WTC11 (cell line): ENCODE results near the gene TNFRSF19. TPM values are rescaled to one million over a fixed set of nuclear protein-coding genes. Genes with fewer than 3 reads are reported as not detected.
A peak's percentile ranks its signal among the peaks of the same experiment; 100 is the strongest.

ENCODE experiments used
- ATAC-seq: fragments of 200-7000 bp; cut with Tn5 transposase; 2 replicates; pipeline ENCODE4 v1.10.0; 2021; ENCODE audit warnings: mild to moderate bottlenecking, moderate library complexity
- CTCF ChIA-PET: fragments of 300-600 bp; sonication (Branson Sonifier 250); formaldehyde crosslinking; loops from one replicate; lab custom pipeline; 2021; ENCODE audit warnings: antibody characterized with exemption; lab: Charles Lee
- POLR2A ChIA-PET: fragments of 350-600 bp; sonication (Branson Sonifier 250); formaldehyde crosslinking; loops from one replicate; lab custom pipeline; 2021; ENCODE audit warnings: antibody characterized with exemption; lab: Charles Lee
- DNase-seq: peaks from one replicate; pipeline ENCODE4 v3.0.0; 2021; ENCODE audit warnings: low spot score
- H3K27ac Mint-ChIP-seq: 2 replicates; pipeline ENCODE4 v1.8.0; 2021; ENCODE audit warnings: mixed read lengths
- H3K27me3 Mint-ChIP-seq: 2 replicates; pipeline ENCODE4 v1.8.0; 2021; ENCODE audit warnings: low read depth, mild to moderate bottlenecking, moderate library complexity, mixed read lengths
- H3K36me3 Mint-ChIP-seq: 2 replicates; pipeline ENCODE4 v1.8.0; 2021; ENCODE audit warnings: mixed read lengths
- H3K4me1 Mint-ChIP-seq: 2 replicates; pipeline ENCODE4 v1.8.0; 2022; ENCODE audit warnings: mixed read lengths
- H3K4me3 Mint-ChIP-seq: 2 replicates; pipeline ENCODE4 v1.8.0; 2021; ENCODE audit warnings: mild to moderate bottlenecking, moderate library complexity, mixed read lengths
- H3K9me3 Mint-ChIP-seq: 2 replicates; pipeline ENCODE4 v1.8.0; 2021; ENCODE audit warnings: mixed read lengths
- ELF4 ChIP-seq: sonication (generic); formaldehyde crosslinking; IDR thresholded peaks from 2 replicates; pipeline ENCODE4 v1.8.1; 2022; ENCODE audit warnings: low read depth, mild to moderate bottlenecking, moderate library complexity, missing genetic modification reagents
- EMX1 ChIP-seq: fragments of 250-450 bp; sonication (Bioruptor Pico); IDR thresholded peaks from 2 replicates; pipeline ENCODE4 v1.8.0; 2021; ENCODE audit warnings: mild to moderate bottlenecking
- ESRRA ChIP-seq: sonication (generic); formaldehyde crosslinking; IDR thresholded peaks from 2 replicates; pipeline ENCODE4 v1.8.1; 2022; ENCODE audit warnings: mild to moderate bottlenecking, missing genetic modification reagents, borderline replicate concordance
- GABPB1 ChIP-seq: sonication (generic); formaldehyde crosslinking; IDR thresholded peaks from 2 replicates; pipeline ENCODE4 v1.8.1; 2023; ENCODE audit warnings: mild to moderate bottlenecking, missing genetic modification reagents
- GRHL2 ChIP-seq: fragments of 250-450 bp; sonication (Bioruptor Pico); IDR thresholded peaks from 2 replicates; pipeline ENCODE4 v1.8.0; 2022; ENCODE audit warnings: mild to moderate bottlenecking, moderate library complexity; ENCODE audit not compliant: insufficient replicate concordance, severe bottlenecking
- HMGA2 ChIP-seq: fragments of 250-450 bp; sonication (Bioruptor Pico); IDR thresholded peaks from 2 replicates; pipeline ENCODE4 v1.4.0; 2021; ENCODE audit warnings: mild to moderate bottlenecking, moderate library complexity
- MYBL2 ChIP-seq: sonication (generic); formaldehyde crosslinking; IDR thresholded peaks from 2 replicates; pipeline ENCODE4 v1.8.1; 2023; ENCODE audit warnings: mild to moderate bottlenecking, moderate library complexity, missing genetic modification reagents
- NR1H2 ChIP-seq: sonication (generic); formaldehyde crosslinking; IDR thresholded peaks from 2 replicates; pipeline ENCODE4 v1.9.0; 2021; ENCODE audit warnings: mild to moderate bottlenecking, moderate library complexity, missing genetic modification reagents
- RORB ChIP-seq: fragments of 250-450 bp; sonication (Bioruptor Pico); IDR thresholded peaks from 2 replicates; pipeline ENCODE4 v1.9.0; 2021; ENCODE audit warnings: mild to moderate bottlenecking
- SMAD3 ChIP-seq: sonication (generic); formaldehyde crosslinking; IDR thresholded peaks from 2 replicates; pipeline ENCODE4 v1.8.0; 2022; ENCODE audit warnings: missing genetic modification reagents, mild to moderate bottlenecking, borderline replicate concordance
- TEAD1 ChIP-seq: sonication (generic); formaldehyde crosslinking; IDR thresholded peaks from 2 replicates; pipeline ENCODE4 v1.8.0; 2022; ENCODE audit warnings: mild to moderate bottlenecking, missing genetic modification reagents
- ZBTB21 ChIP-seq: sonication (generic); formaldehyde crosslinking; IDR thresholded peaks from 2 replicates; pipeline ENCODE4 v1.8.1; 2023; ENCODE audit warnings: mild to moderate bottlenecking, missing genetic modification reagents, borderline replicate concordance
- ZNF396 ChIP-seq: fragments of 250-450 bp; sonication (Bioruptor Pico); IDR thresholded peaks from 2 replicates; pipeline ENCODE4 v1.8.0; 2021; ENCODE audit warnings: mild to moderate bottlenecking, moderate library complexity, borderline replicate concordance
- total RNA-seq: library from RNA; stranded (reverse); gene quantifications from 3 replicates; pipeline ENCODE4 v1.2.3, GENCODE V29; 2021
- TF ChIP-seq, protein P1 (sequence below): fragments of 250-450 bp; sonication (Bioruptor Pico); IDR thresholded peaks from 2 replicates; pipeline ENCODE4 v1.9.0; 2021; ENCODE audit warnings: mild to moderate bottlenecking
- TF ChIP-seq, protein P2 (sequence below): sonication (generic); formaldehyde crosslinking; IDR thresholded peaks from 2 replicates; pipeline ENCODE4 v1.8.1; 2023; ENCODE audit warnings: mild to moderate bottlenecking, missing genetic modification reagents, moderate library complexity
- TF ChIP-seq, protein P3 (sequence below): sonication (generic); formaldehyde crosslinking; IDR thresholded peaks from 2 replicates; pipeline ENCODE4 v1.8.0; 2022; ENCODE audit warnings: mild to moderate bottlenecking, missing genetic modification reagents
- TF ChIP-seq, protein P4 (sequence below): sonication (generic); formaldehyde crosslinking; IDR thresholded peaks from 2 replicates; pipeline ENCODE4 v1.8.1; 2023; ENCODE audit warnings: mild to moderate bottlenecking, missing genetic modification reagents
- TF ChIP-seq, protein P5 (sequence below): fragments of 250-450 bp; sonication (Bioruptor Pico); IDR thresholded peaks from 2 replicates; pipeline ENCODE4 v1.9.0; 2021; ENCODE audit warnings: mild to moderate bottlenecking, borderline replicate concordance

TNFRSF19 gene
- total RNA-seq, 1 experiment from 2014 or later, result 0.20 TPM

DNA sequence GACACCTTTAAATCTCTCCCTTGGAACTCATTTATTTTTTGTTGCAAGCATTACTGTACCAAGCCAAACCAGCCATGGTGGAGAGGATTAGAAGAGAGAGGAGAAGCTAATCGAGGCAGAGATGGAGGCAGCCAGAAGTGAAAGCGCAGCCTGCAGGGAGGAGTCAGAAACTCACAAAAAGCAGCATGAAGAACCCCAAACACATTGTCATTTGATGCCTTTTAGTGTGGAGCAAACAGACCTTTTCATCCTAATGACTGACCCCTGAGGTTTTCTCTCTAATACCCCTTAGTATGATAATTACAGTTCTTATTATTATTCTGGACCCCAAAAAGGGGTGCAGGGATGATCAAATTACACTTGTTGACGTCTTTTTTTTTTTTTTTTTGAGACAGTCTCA lies 62.5 kb downstream of the TNFRSF19 start (continued):
- TF ChIP-seq, protein P1, sequence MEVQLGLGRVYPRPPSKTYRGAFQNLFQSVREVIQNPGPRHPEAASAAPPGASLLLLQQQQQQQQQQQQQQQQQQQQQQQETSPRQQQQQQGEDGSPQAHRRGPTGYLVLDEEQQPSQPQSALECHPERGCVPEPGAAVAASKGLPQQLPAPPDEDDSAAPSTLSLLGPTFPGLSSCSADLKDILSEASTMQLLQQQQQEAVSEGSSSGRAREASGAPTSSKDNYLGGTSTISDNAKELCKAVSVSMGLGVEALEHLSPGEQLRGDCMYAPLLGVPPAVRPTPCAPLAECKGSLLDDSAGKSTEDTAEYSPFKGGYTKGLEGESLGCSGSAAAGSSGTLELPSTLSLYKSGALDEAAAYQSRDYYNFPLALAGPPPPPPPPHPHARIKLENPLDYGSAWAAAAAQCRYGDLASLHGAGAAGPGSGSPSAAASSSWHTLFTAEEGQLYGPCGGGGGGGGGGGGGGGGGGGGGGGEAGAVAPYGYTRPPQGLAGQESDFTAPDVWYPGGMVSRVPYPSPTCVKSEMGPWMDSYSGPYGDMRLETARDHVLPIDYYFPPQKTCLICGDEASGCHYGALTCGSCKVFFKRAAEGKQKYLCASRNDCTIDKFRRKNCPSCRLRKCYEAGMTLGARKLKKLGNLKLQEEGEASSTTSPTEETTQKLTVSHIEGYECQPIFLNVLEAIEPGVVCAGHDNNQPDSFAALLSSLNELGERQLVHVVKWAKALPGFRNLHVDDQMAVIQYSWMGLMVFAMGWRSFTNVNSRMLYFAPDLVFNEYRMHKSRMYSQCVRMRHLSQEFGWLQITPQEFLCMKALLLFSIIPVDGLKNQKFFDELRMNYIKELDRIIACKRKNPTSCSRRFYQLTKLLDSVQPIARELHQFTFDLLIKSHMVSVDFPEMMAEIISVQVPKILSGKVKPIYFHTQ (CRISPR knock-in tag), result no peak

DNA sequence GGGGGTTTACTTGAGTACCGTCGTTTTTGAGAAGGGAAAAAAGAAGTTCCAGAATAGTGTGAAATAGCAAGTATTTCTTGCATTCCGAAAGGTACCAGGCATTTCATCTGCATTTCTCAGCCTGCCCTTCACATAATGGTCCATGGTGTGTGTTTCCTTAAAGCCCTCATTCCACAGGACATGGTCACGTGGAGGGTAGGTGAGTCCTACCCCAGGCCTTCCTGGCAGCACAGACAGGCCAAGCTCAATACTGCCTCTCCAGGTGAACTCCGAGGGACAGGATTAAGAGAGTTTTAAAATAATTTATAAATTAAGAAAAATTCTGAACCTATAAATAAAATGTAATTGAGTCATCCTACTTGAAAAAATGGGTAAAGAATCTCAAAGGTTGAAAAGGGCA lies 64.7 kb downstream of the TNFRSF19 start:
- TF ChIP-seq, protein P2, sequence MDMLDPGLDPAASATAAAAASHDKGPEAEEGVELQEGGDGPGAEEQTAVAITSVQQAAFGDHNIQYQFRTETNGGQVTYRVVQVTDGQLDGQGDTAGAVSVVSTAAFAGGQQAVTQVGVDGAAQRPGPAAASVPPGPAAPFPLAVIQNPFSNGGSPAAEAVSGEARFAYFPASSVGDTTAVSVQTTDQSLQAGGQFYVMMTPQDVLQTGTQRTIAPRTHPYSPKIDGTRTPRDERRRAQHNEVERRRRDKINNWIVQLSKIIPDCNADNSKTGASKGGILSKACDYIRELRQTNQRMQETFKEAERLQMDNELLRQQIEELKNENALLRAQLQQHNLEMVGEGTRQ (CRISPR knock-in tag), result peak; percentile 77
- TF ChIP-seq, protein P3, sequence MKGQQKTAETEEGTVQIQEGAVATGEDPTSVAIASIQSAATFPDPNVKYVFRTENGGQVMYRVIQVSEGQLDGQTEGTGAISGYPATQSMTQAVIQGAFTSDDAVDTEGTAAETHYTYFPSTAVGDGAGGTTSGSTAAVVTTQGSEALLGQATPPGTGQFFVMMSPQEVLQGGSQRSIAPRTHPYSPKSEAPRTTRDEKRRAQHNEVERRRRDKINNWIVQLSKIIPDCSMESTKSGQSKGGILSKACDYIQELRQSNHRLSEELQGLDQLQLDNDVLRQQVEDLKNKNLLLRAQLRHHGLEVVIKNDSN, result 0 out of 2 replicates have a peak, but pooled peaks have one; percentile 58
- TF ChIP-seq, protein P4, sequence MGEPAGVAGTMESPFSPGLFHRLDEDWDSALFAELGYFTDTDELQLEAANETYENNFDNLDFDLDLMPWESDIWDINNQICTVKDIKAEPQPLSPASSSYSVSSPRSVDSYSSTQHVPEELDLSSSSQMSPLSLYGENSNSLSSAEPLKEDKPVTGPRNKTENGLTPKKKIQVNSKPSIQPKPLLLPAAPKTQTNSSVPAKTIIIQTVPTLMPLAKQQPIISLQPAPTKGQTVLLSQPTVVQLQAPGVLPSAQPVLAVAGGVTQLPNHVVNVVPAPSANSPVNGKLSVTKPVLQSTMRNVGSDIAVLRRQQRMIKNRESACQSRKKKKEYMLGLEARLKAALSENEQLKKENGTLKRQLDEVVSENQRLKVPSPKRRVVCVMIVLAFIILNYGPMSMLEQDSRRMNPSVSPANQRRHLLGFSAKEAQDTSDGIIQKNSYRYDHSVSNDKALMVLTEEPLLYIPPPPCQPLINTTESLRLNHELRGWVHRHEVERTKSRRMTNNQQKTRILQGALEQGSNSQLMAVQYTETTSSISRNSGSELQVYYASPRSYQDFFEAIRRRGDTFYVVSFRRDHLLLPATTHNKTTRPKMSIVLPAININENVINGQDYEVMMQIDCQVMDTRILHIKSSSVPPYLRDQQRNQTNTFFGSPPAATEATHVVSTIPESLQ (CRISPR knock-in tag), result no peak
- TF ChIP-seq MYBL2 (CRISPR knock-in tag), result no peak
- DNase-seq (no peak), ATAC-seq (peak; percentile 52)
- Mint-ChIP-seq H3K27me3 (no peaks in the 10 kb centered on the region), H3K36me3 (no peaks in the 10 kb centered on the region), H3K9me3 (no peaks in the 10 kb centered on the region), H3K4me3 (no peak overlapping the region), H3K4me1 (peaks cover 68% of the 10 kb centered on the region), H3K27ac (no peak overlapping the region)
- CTCF ChIA-PET, result interaction anchor here (0.8 to 2.4 kb wide), 5 partner anchors 18 to 107 kb away, joined by 3 to 8 read pairs (median 5); no protein-coding TSS in a partner anchor
- POLR2A ChIA-PET, result no interaction called here

DNA sequence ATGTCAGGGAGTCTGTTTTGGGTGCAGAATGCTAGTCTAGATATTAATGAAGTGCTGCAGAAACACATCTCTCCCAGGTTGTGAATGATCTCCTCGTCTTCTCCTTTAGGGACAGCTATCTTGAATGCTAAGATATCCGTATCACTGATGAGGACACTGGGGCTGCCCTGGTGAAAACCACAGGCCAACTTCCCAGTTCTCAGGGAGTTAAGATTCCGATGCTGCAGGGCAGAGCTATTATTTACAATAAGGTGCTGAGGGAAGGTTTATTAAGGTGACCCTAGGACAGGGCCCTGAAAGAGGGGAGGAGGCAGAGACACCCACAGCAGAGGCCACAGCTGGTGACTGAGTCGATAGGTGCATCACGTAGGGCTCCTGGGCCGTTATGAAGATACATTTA lies 66.1 kb downstream of the TNFRSF19 start:
- H3K9me3 Mint-ChIP-seq, result no peaks in the 10 kb centered on the region
- DNase-seq (no peak), ATAC-seq (no peak)
- CTCF ChIA-PET, result interaction anchor here (0.6 to 1.1 kb wide), 3 partner anchors 57 to 261 kb away, joined by 3 read pairs; no protein-coding TSS in a partner anchor
- no peak overlapping the region for H3K4me3 Mint-ChIP-seq
- POLR2A ChIA-PET, result no interaction called here
- H3K27me3 Mint-ChIP-seq, result no peaks in the 10 kb centered on the region
- no peaks in the 10 kb centered on the region for H3K36me3 Mint-ChIP-seq
- peaks cover 60% of the 10 kb centered on the region for H3K4me1 Mint-ChIP-seq
- TF ChIP-seq ZNF396 (CRISPR knock-in tag) (no peak), RORB (CRISPR knock-in tag) (no peak), ELF4 (CRISPR knock-in tag) (no peak), EMX1 (CRISPR knock-in tag) (no peak), ZBTB21 (CRISPR knock-in tag) (no peak), GRHL2 (CRISPR knock-in tag) (no peak), NR1H2 (CRISPR knock-in tag) (no peak), HMGA2 (CRISPR knock-in tag) (no peak), ESRRA (CRISPR knock-in tag) (no peak), GABPB1 (no peak), SMAD3 (CRISPR knock-in tag) (no peak), TEAD1 (CRISPR knock-in tag) (no peak)
- TF ChIP-seq, protein P2 (CRISPR knock-in tag), result no peak
- TF ChIP-seq, protein P5, sequence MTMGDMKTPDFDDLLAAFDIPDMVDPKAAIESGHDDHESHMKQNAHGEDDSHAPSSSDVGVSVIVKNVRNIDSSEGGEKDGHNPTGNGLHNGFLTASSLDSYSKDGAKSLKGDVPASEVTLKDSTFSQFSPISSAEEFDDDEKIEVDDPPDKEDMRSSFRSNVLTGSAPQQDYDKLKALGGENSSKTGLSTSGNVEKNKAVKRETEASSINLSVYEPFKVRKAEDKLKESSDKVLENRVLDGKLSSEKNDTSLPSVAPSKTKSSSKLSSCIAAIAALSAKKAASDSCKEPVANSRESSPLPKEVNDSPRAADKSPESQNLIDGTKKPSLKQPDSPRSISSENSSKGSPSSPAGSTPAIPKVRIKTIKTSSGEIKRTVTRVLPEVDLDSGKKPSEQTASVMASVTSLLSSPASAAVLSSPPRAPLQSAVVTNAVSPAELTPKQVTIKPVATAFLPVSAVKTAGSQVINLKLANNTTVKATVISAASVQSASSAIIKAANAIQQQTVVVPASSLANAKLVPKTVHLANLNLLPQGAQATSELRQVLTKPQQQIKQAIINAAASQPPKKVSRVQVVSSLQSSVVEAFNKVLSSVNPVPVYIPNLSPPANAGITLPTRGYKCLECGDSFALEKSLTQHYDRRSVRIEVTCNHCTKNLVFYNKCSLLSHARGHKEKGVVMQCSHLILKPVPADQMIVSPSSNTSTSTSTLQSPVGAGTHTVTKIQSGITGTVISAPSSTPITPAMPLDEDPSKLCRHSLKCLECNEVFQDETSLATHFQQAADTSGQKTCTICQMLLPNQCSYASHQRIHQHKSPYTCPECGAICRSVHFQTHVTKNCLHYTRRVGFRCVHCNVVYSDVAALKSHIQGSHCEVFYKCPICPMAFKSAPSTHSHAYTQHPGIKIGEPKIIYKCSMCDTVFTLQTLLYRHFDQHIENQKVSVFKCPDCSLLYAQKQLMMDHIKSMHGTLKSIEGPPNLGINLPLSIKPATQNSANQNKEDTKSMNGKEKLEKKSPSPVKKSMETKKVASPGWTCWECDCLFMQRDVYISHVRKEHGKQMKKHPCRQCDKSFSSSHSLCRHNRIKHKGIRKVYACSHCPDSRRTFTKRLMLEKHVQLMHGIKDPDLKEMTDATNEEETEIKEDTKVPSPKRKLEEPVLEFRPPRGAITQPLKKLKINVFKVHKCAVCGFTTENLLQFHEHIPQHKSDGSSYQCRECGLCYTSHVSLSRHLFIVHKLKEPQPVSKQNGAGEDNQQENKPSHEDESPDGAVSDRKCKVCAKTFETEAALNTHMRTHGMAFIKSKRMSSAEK (CRISPR knock-in tag), result no peak
- H3K27ac Mint-ChIP-seq, result no peak overlapping the region
